Suppressor macrophage treated with lipopolysaccharide for 1 hour (primary cell): ENCODE data around the gene SMIM32.

ENCODE experiments used
- DNase-seq, 3 donors: peaks; one replicate each; pipeline ENCODE4 v3.0.0-alpha.2; 2020 to 2022

SMIM32 gene

GRCh38 chr5:136185974-136186665, 6.8 kb downstream of the SMIM32 start:
- DNase-seq, result no peak

- DNase-seq, result no peak
Observed at GRCh38 chr5:136182618-136183017, 10.3 kb downstream of the SMIM32 start.

GRCh38 chr5:136174021-136174659, 18.8 kb downstream of the SMIM32 start:
- peak; percentile 35 to 68 (median 65) for DNase-seq

GRCh38 chr5:136169218-136169617, 23.7 kb downstream of the SMIM32 start:
- no peak for DNase-seq

GRCh38 chr5:136166909-136167308, 26.1 kb downstream of the SMIM32 start:
- peak in 2 of 3 donors; percentile 9 to 16 for DNase-seq

GRCh38 chr5:136164226-136164625, 28.7 kb downstream of the SMIM32 start:
- no peak for DNase-seq

- DNase-seq, result no peak
Observed at GRCh38 chr5:136162008-136162407, 31.0 kb downstream of the SMIM32 start.

- no peak for DNase-seq
Observed at GRCh38 chr5:136159457-136159856, 33.5 kb downstream of the SMIM32 start.

GRCh38 chr5:136157514-136157913, 35.4 kb downstream of the SMIM32 start:
- no peak for DNase-seq

- DNase-seq, result no peak
Observed at GRCh38 chr5:136155761-136156160, 37.2 kb downstream of the SMIM32 start.

GRCh38 chr5:136155078-136155477, 37.9 kb downstream of the SMIM32 start:
- no peak for DNase-seq

- no peak for DNase-seq
Observed at GRCh38 chr5:136153581-136154236, 39.3 kb downstream of the SMIM32 start.

- DNase-seq, result no peak
Observed at GRCh38 chr5:136149891-136150290, 43.1 kb downstream of the SMIM32 start.

GRCh38 chr5:136147632-136148031, 45.3 kb downstream of the SMIM32 start:
- DNase-seq, result no peak

GRCh38 chr5:136146201-136146600, 46.8 kb downstream of the SMIM32 start:
- DNase-seq, result no peak

GRCh38 chr5:136145030-136145429, 47.9 kb downstream of the SMIM32 start:
- DNase-seq, result no peak

- no peak for DNase-seq
Observed at GRCh38 chr5:136143763-136144162, 49.2 kb downstream of the SMIM32 start.

- peak in 1 of 3 donors; percentile 5 for DNase-seq
Observed at GRCh38 chr5:136143312-136143711, 49.6 kb downstream of the SMIM32 start.

GRCh38 chr5:136141561-136141960, 51.4 kb downstream of the SMIM32 start:
- DNase-seq, result no peak
